Fibroblast of the aortic adventitia (primary cell): ENCODE data around the gene SLX9. TPM values are rescaled to one million over a fixed set of nuclear protein-coding genes. Genes with fewer than 3 reads are reported as not detected.

ENCODE experiments used
- DNase-seq: peaks from one replicate; pipeline ENCODE4 v3.0.0-alpha.2; 2010; ENCODE audit warnings: low read depth
- H3K4me3 ChIP-seq: 2 replicates; pipeline ENCODE4 v1.5.1; 2011; ENCODE audit warnings: low read depth, mild to moderate bottlenecking, control low read depth, low read length, moderate library complexity
- CTCF ChIP-seq: IDR thresholded peaks from 2 replicates; pipeline ENCODE4 v1.5.1; 2011; ENCODE audit warnings: mild to moderate bottlenecking, low read length, control low read depth, inconsistent platforms; ENCODE audit not compliant: insufficient read depth
- total RNA-seq: library from RNA; depleted of rRNA; stranded (reverse); fragments of >200 nt; gene quantifications from 2 replicates; pipeline ENCODE4 v1.2.3, GENCODE V29; 2012; ENCODE audit warnings: low replicate concordance

Gene SLX9
- total RNA-seq, 1 donor = 6.0 TPM

- no peak for TF ChIP-seq CTCF
- no peak for DNase-seq
These were observed 75.1 kb downstream of the SLX9 start for GRCh38 chr21:45014747-45015468.

GRCh38 chr21:45015469-45015860, 75.6 kb downstream of the SLX9 start:
- H3K4me3 ChIP-seq = no peak overlapping the region

More at GRCh38 chr21:45014747-45015468, 75.1 kb downstream of the SLX9 start:
- H3K4me3 ChIP-seq = no peak overlapping the region

DNA sequence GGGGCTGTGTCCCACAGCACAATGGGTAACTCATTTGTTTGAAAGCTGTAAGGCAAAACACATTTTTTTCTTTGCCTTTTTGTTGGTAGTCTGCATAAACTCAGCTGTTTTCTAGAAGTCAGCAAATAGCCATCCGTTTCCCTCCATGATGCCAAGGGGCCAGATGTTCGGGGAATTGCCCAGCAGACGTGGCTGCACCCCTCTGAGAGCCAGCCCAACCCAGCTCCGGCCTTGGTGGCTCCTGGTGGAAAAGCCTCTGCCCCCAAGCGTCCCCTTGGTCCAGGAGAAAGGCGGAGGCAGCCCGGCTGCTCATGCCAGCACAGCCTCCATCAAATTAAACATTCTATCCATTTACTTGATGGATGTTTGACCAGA, 76.2 kb downstream of the SLX9 start:
- no peak for TF ChIP-seq CTCF
- no peak overlapping the region for H3K4me3 ChIP-seq
- DNase-seq = no peak

More at GRCh38 chr21:45015469-45015860, 75.6 kb downstream of the SLX9 start:
- TF ChIP-seq CTCF = no peak
- no peak for DNase-seq

DNA sequence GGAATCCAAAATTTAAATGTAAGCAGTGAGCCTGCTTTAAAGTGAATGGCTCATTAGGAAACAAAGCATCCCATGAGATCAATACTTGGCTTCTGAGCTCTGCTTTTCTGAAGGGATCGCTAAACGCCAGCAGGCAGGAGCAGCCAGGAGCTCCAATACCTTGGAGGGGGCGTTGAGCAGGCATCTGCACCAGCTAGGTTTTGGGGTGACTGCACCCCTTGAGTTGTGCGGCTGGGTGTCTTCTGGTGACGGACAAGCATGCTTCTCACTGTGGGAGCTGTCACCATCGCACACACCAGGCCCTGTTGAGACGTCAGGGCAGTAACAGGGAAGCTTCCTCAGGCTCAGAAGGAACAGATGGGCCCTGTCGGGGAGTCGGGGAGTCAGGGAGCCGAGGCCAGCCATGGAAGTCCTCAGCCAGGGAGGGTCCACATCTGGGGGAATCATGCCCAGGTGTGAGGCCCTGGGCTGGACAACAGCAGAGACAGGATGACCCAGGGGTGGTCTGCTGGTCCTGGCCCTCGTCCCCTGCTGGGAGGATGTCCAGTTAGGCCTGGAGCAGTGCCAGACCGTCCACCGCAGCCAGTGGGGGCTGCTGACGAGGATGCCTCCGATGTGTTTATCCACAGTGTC, 76.7 kb downstream of the SLX9 start:
- TF ChIP-seq CTCF = no peak
- DNase-seq = no peak
- H3K4me3 ChIP-seq = no peak overlapping the region

- no peak for DNase-seq
- no peak for TF ChIP-seq CTCF
These were observed 77.5 kb downstream of the SLX9 start for GRCh38 chr21:45017039-45017960.

DNA sequence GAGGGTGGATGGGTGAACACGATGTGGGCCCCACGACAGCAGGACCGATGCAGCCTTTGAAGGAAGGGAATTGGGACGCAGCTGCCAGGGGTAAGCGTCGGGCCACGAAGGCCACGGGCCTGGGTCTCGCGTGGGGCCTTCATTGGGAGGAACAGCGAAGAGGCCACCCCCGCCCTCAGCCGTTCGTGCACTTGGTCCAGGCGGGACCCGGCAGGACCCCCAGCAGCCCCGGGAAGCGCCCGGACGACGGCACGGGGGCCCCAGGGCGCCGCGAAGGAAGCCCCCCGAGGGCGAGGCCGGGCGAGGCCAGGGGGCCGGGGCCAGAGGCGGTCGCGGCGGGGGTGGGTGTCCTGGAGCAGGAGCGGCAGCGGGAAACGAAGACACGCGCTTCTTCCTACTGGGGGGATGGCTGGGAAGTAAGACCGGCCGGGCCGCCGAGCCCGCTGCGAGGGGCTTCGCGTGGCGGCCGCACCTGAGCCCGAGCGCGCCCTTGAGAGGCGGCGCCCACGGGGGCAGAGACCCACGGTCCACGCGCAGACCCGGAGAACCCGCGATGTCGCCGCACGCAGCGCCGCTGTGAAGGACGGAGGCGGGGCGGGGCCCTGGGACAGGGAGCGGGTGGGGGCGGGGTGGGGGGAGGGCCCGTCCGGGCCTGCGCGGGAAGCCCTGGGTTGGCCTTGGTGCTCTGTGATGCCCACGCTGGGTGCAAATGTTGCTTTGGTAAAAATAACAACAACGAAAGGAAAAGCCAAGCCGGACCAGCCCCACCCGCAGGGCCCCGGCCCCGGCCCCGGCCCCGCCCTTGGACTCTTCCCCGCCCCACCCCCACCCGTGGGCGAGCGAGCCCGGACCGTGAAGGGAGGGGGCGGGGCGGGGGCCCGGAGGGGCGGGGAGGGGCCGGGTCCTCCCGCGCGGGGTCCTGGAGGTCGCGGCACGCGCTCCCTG, 78.6 kb downstream of the SLX9 start:
- TF ChIP-seq CTCF = no peak
- H3K4me3 ChIP-seq = peak overlapping the region; percentile 48
- DNase-seq = no peak

More at GRCh38 chr21:45017039-45017960, 77.5 kb downstream of the SLX9 start:
- H3K4me3 ChIP-seq = no peak overlapping the region
